CD4-positive, alpha-beta T cell treated with Interleukin-4 for 1 hour (primary cell): ENCODE data around the gene PKDREJ.

Source experiments
- DNase-seq, 2 donors: peaks; one replicate each; pipeline ENCODE4 v3.0.0-alpha.2; 2020 to 2022

The PKDREJ gene

GRCh38 chr22:46238541-46238940, 24.6 kb downstream of the PKDREJ start:
- no peak for DNase-seq

DNA sequence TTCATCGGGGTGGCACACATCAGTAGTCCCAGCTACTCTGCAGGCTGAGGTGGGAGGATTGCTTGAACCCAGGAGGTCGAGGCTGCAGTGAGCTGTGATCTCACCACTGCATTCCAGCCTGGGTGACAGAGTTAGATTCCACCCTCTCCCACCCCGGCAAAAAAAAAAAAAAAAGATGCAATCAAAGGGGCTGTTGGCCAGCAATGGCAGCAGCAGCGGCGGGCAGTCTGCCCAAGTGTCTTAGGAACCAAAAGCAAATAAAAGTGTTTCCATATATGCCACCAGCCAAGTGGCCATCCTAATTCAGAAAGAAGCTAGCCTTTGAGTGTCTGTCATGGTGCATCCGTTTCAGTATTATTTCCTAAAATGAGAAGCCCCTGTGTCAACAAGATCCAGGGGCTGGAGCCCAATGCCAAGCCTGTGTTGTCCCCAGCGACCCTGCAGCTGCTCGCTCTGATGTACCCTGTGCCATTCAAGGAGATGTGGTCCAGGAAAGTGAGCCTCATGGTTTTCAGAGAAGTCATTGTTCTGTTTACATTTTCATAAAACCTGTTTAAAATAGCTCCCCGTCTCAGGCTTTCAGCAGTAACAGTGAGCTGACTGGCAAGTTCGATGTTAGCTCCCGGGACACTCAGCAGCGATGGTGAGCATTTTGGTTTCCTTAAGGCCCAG, 25.6 kb downstream of the PKDREJ start:
- no peak for DNase-seq

DNA sequence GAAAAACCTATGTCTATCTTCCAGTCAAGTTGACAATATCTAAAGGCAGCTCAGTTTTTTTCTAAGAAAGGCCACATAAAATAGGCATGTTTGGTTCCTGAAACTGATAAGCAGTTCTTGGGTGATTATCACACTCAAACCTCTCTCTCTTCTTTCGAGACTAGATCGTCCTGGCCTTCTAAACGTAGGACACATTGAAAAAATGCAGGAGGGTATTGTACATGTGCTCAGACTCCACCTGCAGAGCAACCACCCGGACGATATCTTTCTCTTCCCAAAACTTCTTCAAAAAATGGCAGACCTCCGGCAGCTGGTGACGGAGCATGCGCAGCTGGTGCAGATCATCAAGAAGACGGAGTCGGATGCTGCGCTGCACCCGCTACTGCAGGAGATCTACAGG, 28.2 kb downstream of the PKDREJ start:
- DNase-seq = no peak

DNA sequence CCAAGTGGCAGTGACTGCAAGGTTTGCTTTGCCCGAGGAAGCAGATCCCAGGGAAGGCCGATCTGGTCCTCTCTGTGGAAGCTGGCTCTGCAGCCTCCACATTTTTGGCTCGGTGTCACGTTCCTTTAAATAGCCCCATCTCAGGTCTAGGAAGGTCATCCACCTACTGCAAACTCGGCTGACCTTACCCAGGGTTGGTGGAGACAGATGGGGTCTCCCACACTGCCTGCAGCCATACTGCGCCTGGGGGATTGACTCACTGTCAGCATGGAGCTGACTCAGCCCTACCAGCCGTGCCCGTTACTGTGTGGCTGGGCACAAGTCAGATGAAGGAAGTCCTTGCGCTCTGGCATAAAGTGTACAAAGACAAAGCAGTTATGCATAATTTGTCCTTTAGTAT, 29.9 kb downstream of the PKDREJ start:
- DNase-seq = no peak

GRCh38 chr22:46230262-46230901, 32.8 kb downstream of the PKDREJ start:
- DNase-seq = no peak

- DNase-seq = no peak
Measured at GRCh38 chr22:46229701-46230100, 33.4 kb downstream of the PKDREJ start.

DNA sequence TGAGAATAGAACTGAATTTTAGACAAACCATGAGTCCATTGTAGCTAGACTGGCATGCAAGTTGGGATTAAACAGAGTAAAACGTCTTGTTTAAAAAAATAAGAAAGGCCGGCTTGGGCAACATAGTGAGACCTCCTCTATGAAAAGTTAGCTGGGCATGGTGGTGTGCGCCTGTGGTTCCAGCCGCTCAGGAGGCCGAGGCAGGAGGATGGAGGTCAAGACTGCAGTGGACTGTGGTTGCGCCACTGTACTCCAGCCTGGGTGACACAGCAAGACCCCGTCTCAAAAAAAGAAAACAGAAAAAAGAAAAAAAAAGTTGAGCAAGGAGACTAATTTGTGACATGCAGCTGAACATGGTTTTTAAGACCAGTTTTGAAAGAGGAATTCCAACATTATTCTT, 36.6 kb downstream of the PKDREJ start:
- no peak for DNase-seq

- no peak for DNase-seq
Measured at GRCh38 chr22:46225631-46226030, 37.5 kb downstream of the PKDREJ start.

- DNase-seq = no peak
Measured at GRCh38 chr22:46224898-46225290, 38.2 kb downstream of the PKDREJ start.

DNA sequence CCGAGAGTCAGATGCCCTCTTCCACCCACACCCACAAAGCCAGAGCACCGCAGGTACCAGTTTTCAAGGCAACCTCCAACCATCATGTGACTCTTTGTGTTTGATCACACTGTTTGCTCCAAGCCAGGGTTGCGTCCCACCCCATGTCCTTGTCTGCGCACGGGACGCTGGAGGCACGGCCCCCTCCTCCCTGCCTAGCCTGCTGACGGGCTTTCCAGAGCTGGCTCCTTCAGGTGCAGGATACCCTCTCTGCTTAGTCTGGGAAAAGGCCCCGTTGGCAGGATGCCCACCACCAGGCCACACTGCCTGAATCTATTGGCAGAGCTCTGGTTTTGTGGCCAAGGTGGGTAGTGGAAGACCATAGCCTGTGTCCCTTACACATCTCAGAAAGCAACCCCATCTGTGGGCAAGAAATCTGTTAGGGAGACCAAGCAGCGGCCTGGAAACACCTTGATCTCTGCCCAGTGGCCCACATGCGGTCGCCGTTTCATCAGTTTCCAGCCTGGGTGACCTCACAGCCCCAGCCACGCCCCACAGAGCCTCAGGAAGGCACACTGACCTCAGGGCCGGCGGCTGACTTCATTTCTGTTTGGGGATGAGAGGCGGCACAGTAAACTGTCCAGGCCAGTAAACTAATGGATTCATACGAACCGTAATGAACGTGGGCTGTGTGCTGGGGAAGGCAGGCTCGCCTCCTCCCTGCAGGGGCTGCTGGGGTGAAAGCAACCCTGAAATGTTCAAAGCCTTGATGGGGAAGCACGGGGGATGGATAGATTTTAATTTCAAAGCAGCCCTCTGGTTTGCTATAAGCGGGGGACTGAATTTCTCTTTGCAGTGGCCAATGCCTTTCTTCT, 38.9 kb downstream of the PKDREJ start:
- DNase-seq = no peak

GRCh38 chr22:46220921-46221320, 42.2 kb downstream of the PKDREJ start:
- no peak for DNase-seq

GRCh38 chr22:46219636-46220035, 43.5 kb downstream of the PKDREJ start:
- peak in 1 of 2 donors; percentile 36 for DNase-seq

DNA sequence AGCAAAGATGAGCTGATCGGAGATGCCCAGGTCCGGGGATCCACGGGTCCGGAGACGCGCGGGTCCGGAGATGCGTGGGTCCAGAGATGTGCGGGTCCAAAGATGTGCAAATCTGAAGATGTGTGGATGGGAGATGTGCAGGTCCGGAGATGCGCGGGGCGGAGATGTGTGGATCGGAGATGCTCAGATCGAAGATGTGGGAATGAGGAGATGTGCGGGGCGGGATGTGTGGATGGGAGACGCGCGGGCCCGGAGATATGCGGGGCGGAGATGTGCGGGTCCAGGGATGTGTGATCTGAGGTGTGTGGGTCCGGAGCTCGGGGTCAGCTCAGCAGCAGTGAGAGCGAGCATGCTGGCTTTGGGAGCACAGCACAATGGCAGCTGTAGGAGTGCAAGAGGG, 48.5 kb downstream of the PKDREJ start:
- DNase-seq = no peak

- no peak for DNase-seq
Measured at GRCh38 chr22:46214149-46214548, 49.0 kb downstream of the PKDREJ start.

DNA sequence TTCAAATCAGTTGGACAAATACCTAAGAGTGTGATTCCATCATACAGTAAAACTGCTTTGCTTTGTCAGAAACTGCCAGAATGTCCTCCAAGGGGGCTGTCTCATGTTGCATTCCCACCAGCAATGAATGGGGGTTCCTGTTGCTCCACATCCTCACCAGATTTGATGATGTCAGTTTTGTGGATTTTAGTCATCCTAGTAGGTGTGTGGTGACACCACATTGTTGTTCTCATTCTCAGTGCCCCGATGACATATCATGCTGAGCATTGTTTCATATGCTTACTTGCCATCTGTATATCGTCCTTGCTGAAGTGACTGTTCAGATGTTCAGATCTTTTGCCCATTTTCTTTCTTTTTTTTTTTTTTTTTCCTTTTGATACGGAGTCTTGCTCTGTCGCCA, 50.1 kb downstream of the PKDREJ start:
- DNase-seq = no peak

DNA sequence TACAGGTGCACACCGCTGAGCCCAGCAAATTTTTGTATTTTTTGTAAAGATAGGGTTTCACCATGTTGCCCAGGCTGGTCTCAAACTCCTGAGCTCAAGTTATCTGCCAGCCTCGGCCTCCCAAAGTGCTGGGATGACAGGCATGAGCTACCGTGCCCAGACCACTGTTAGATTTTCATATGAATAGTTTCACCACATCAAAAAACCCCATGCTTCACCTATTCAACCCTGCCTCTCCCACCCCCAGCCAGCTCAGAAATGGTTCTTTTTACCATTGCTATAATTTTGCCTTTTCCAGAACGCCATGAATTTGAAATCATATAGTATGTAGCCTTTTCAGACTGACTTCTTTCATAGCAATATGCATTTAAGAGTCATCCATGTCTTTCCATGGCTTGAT, 50.9 kb downstream of the PKDREJ start:
- no peak for DNase-seq

GRCh38 chr22:46209262-46209661, 53.9 kb downstream of the PKDREJ start:
- no peak for DNase-seq
